ENCODE data around the gene KCNQ4.

DNA sequence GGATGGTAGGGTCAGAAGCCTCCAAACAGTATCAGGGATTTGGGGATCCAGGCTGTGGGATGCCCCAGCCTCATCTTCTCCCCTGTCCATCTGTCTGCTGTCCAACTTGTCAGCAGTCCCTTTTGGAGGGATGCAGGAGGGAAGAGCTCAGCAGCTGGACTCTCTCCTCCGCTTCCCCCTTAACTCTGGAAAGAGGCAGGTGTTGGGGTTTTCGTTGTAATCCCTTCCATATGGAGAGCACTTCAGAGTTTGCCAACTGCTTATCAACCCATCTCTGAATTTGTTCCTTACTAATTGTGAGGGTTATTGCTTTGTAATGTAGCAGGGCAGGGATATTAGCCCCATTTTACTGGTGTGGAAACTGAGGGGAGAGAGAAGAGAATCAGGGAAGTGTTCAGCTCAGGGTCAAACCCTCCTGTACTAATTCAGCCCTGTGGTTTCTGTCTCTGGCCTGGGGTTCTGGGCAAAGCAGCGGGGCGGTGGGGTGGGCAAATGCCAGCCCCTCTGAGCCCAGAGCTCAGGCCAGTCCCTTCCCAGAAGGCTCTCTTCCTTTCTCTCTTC is 75.3 kb downstream of the KCNQ4 start:
- TF ChIP-seq POLR2A (IDR thresholded peaks at IDR 0.05; ENCODE audit: low read depth, low read length) (no peak), POLR2AphosphoS5 (IDR thresholded peaks at IDR 0.05; ENCODE audit: low read depth, low read length) (no peak)
